ENCODE results near the gene PLVAP.

Gene PLVAP

GRCh38 chr19:17322854-17323253 is 54.3 kb downstream of the PLVAP start:
- Histone ChIP-seq H3K9ac (ENCODE audit: low read depth, low read length) (no peak overlapping the region), H3K36me3 (ENCODE audit: insufficient read depth, low read length) (peaks cover 36% of the 10 kb centered on the region), H3K4me3 (ENCODE audit: low read length) (no peak overlapping the region), H3K9me3 (replicated peaks; ENCODE audit: low read length) (no peaks in the 10 kb centered on the region), H3K4me2 (ENCODE audit: low read length) (no peak overlapping the region), H3K27me3 (ENCODE audit: control insufficient read depth, insufficient read depth, low read length) (no peaks in the 10 kb centered on the region), H3K4me1 (ENCODE audit: control insufficient read depth, insufficient read depth, low read length) (no peaks in the 10 kb centered on the region)

GRCh38 chr19:17321655-17322489 is 55.3 kb downstream of the PLVAP start:
- Histone ChIP-seq H3K9ac (ENCODE audit: low read depth, low read length) (no peak overlapping the region), H3K4me1 (ENCODE audit: control insufficient read depth, insufficient read depth, low read length) (no peaks in the 10 kb centered on the region), H3K27me3 (ENCODE audit: control insufficient read depth, insufficient read depth, low read length) (no peaks in the 10 kb centered on the region), H3K36me3 (ENCODE audit: insufficient read depth, low read length) (peaks cover 33% of the 10 kb centered on the region), H3K9me3 (replicated peaks; ENCODE audit: low read length) (no peaks in the 10 kb centered on the region), H3K4me2 (ENCODE audit: low read length) (no peak overlapping the region), H3K4me3 (ENCODE audit: low read length) (no peak overlapping the region)

GRCh38 chr19:17320435-17320834 is 56.7 kb downstream of the PLVAP start:
- Histone ChIP-seq H3K4me3 (ENCODE audit: low read length) (no peak overlapping the region), H3K4me1 (ENCODE audit: control insufficient read depth, insufficient read depth, low read length) (no peaks in the 10 kb centered on the region), H3K9me3 (replicated peaks; ENCODE audit: low read length) (no peaks in the 10 kb centered on the region), H3K4me2 (ENCODE audit: low read length) (no peak overlapping the region), H3K36me3 (ENCODE audit: insufficient read depth, low read length) (peaks cover 40% of the 10 kb centered on the region), H3K9ac (ENCODE audit: low read depth, low read length) (no peak overlapping the region), H3K27me3 (ENCODE audit: control insufficient read depth, insufficient read depth, low read length) (no peaks in the 10 kb centered on the region)

- Histone ChIP-seq H3K9ac (ENCODE audit: low read depth, low read length) (no peak overlapping the region), H3K4me2 (ENCODE audit: low read length) (no peak overlapping the region), H3K27me3 (ENCODE audit: control insufficient read depth, insufficient read depth, low read length) (no peaks in the 10 kb centered on the region), H3K9me3 (replicated peaks; ENCODE audit: low read length) (no peaks in the 10 kb centered on the region), H3K4me1 (ENCODE audit: control insufficient read depth, insufficient read depth, low read length) (no peaks in the 10 kb centered on the region), H3K36me3 (ENCODE audit: insufficient read depth, low read length) (peaks cover 45% of the 10 kb centered on the region), H3K4me3 (ENCODE audit: low read length) (no peak overlapping the region)
These were observed 57.5 kb downstream of the PLVAP start for GRCh38 chr19:17319473-17320238.

- Histone ChIP-seq H3K9ac (ENCODE audit: low read depth, low read length) (no peak overlapping the region), H3K4me2 (ENCODE audit: low read length) (no peak overlapping the region), H3K36me3 (ENCODE audit: insufficient read depth, low read length) (peaks cover 52% of the 10 kb centered on the region), H3K9me3 (replicated peaks; ENCODE audit: low read length) (no peaks in the 10 kb centered on the region), H3K4me1 (ENCODE audit: control insufficient read depth, insufficient read depth, low read length) (no peaks in the 10 kb centered on the region), H3K27me3 (ENCODE audit: control insufficient read depth, insufficient read depth, low read length) (no peaks in the 10 kb centered on the region), H3K4me3 (ENCODE audit: low read length) (no peak overlapping the region)
These were observed 58.2 kb downstream of the PLVAP start for GRCh38 chr19:17318966-17319365.

GRCh38 chr19:17314007-17314593 is 63.0 kb downstream of the PLVAP start:
- Histone ChIP-seq H3K4me2 (ENCODE audit: low read length) (no peak overlapping the region), H3K4me1 (ENCODE audit: control insufficient read depth, insufficient read depth, low read length) (peaks cover 19% of the 10 kb centered on the region), H3K9me3 (replicated peaks; ENCODE audit: low read length) (no peaks in the 10 kb centered on the region), H3K9ac (ENCODE audit: low read depth, low read length) (no peak overlapping the region), H3K4me3 (ENCODE audit: low read length) (no peak overlapping the region), H3K36me3 (ENCODE audit: insufficient read depth, low read length) (peaks cover 42% of the 10 kb centered on the region), H3K27me3 (ENCODE audit: control insufficient read depth, insufficient read depth, low read length) (no peaks in the 10 kb centered on the region)

- no peaks in the 10 kb centered on the region for H3K9me3 ChIP-seq (replicated peaks; ENCODE audit: low read length)
- peaks cover 19% of the 10 kb centered on the region for H3K4me1 ChIP-seq (ENCODE audit: control insufficient read depth, insufficient read depth, low read length)
- H3K9ac ChIP-seq (ENCODE audit: low read depth, low read length): no peak overlapping the region
- H3K4me2 ChIP-seq (ENCODE audit: low read length): peak overlapping the region; percentile 58
- H3K27me3 ChIP-seq (ENCODE audit: control insufficient read depth, insufficient read depth, low read length): no peaks in the 10 kb centered on the region
- peak overlapping the region; percentile 29 for H3K4me3 ChIP-seq (ENCODE audit: low read length)
- H3K36me3 ChIP-seq (ENCODE audit: insufficient read depth, low read length): peaks cover 39% of the 10 kb centered on the region
These were observed 64.7 kb downstream of the PLVAP start for GRCh38 chr19:17312189-17313113.

GRCh38 chr19:17311455-17312188 is 65.5 kb downstream of the PLVAP start:
- Histone ChIP-seq H3K4me3 (ENCODE audit: low read length) (peak overlapping the region; percentile 29), H3K36me3 (ENCODE audit: insufficient read depth, low read length) (peaks cover 39% of the 10 kb centered on the region), H3K9ac (ENCODE audit: low read depth, low read length) (no peak overlapping the region)

GRCh38 chr19:17309965-17310461 is 67.1 kb downstream of the PLVAP start:
- Histone ChIP-seq H3K27me3 (ENCODE audit: control insufficient read depth, insufficient read depth, low read length) (no peaks in the 10 kb centered on the region), H3K4me3 (ENCODE audit: low read length) (peak overlapping the region; percentile 95), H3K36me3 (ENCODE audit: insufficient read depth, low read length) (peaks cover 30% of the 10 kb centered on the region), H3K9ac (ENCODE audit: low read depth, low read length) (peak overlapping the region; percentile 98), H3K9me3 (replicated peaks; ENCODE audit: low read length) (no peaks in the 10 kb centered on the region), H3K4me2 (ENCODE audit: low read length) (peak overlapping the region; percentile 94), H3K4me1 (ENCODE audit: control insufficient read depth, insufficient read depth, low read length) (peaks cover 29% of the 10 kb centered on the region)

More at GRCh38 chr19:17311455-17312188, 65.5 kb downstream of the PLVAP start:
- peaks cover 22% of the 10 kb centered on the region for H3K4me1 ChIP-seq (ENCODE audit: control insufficient read depth, insufficient read depth, low read length)
- H3K4me2 ChIP-seq (ENCODE audit: low read length): peak overlapping the region; percentile 58
- H3K9me3 ChIP-seq (replicated peaks; ENCODE audit: low read length): no peaks in the 10 kb centered on the region
- H3K27me3 ChIP-seq (ENCODE audit: control insufficient read depth, insufficient read depth, low read length): no peaks in the 10 kb centered on the region

GRCh38 chr19:17309198-17309964 is 67.8 kb downstream of the PLVAP start, which contains the start of gene DDA1:
DDA1 (plus strand) TSS chr19:17309563; CDS start chr19:17309655, 92 bp downstream.
- H3K9me3 ChIP-seq (replicated peaks; ENCODE audit: low read length): no peaks in the 10 kb centered on the region
- no peaks in the 10 kb centered on the region for H3K27me3 ChIP-seq (ENCODE audit: control insufficient read depth, insufficient read depth, low read length)
- peaks cover 24% of the 10 kb centered on the region for H3K36me3 ChIP-seq (ENCODE audit: insufficient read depth, low read length)
- peak within 1 kb of the TSS; percentile 98 for H3K9ac ChIP-seq (ENCODE audit: low read depth, low read length)
- H3K4me1 ChIP-seq (ENCODE audit: control insufficient read depth, insufficient read depth, low read length): peaks cover 36% of the 10 kb centered on the region
- peak within 1 kb of the TSS; percentile 94 for H3K4me2 ChIP-seq (ENCODE audit: low read length)
- H3K4me3 ChIP-seq (ENCODE audit: low read length): peak within 1 kb of the TSS; percentile 95

Measured in skeletal muscle satellite cell (primary cell).